ENCODE results near the gene PPFIBP1. TPM values are rescaled to one million over a fixed set of nuclear protein-coding genes. Genes with fewer than 3 reads are reported as not detected.

The PPFIBP1 gene
- total and polyA plus RNA-seq, 2 of the 13 experiments (the other 11 are each of a cell fraction or from before 2014, with no cell fraction given): 16.2 to 21.8 TPM

DNA sequence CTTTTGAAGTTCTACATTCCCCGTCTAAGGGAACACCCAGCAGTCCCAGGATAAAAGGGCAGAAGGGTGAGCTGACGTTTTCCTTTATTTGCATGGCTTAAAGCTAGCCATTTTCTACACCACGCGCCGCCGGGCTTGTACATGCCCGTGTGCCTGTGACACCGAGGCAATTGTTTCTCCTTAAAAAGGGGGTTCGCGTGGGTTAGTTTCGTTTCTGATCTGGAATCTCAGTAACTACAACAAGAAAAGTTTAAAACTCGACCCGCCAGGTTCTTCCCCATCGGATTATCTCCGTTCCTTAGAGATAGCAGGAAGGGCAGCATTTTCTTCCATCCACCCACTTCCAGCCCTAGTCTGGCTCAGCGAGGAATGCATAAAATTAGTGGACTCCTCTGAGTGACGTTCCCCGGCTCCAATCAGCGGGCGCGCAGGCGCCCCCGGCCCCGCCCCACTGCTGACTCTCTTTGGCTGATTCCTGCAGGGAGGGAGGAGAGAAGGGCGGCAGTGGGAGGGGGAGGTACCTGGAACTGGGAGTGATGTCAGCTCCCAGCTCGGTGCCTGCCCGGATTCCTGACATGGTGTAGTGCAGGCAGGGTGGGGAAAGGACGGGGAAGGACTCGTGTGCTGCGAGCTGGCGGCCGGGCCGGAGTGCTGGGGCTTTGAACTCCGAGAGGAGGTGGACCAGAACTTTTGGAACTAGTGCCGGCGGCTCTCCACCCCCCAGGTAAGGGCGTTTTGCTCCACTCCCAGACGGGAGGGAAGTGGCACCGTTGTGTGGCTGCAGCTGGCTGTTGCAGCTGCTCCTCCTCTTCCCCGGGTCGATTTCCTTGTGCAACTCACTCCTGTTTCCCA is at the start of gene PPFIBP1 (continued):
- peak; percentile 79 for TF ChIP-seq ZNF292 (CRISPR knock-in tag; IDR thresholded peaks at IDR 0.05; ENCODE audit: borderline replicate concordance, low read depth)
- TF ChIP-seq ZNF83 (CRISPR knock-in tag; IDR thresholded peaks at IDR 0.05; ENCODE audit: borderline replicate concordance): no peak
- no peak for TF ChIP-seq NCOA5 (CRISPR knock-in tag; IDR thresholded peaks at IDR 0.05)
- no peak for TF ChIP-seq ZNF841 (CRISPR knock-in tag; IDR thresholded peaks at IDR 0.05; ENCODE audit: borderline replicate concordance)
- no peak for TF ChIP-seq ZSCAN22 (CRISPR knock-in tag; IDR thresholded peaks at IDR 0.05)
- TF ChIP-seq MNT (IDR thresholded peaks at IDR 0.05): no peak
- TF ChIP-seq ZNF598 (CRISPR knock-in tag; IDR thresholded peaks at IDR 0.05; ENCODE audit: borderline replicate concordance): 0 out of 2 replicates have a peak, but pooled peaks have one; percentile 32
- TF ChIP-seq CREB1 (IDR thresholded peaks at IDR 0.05): peak; percentile 71
- TF ChIP-seq CREB1 (CRISPR knock-in tag; IDR thresholded peaks at IDR 0.05): peak; percentile 90
- TF ChIP-seq ZNF513 (CRISPR knock-in tag; conservative IDR thresholded peaks at IDR 0.05): no peak
- TF ChIP-seq, protein P1, sequence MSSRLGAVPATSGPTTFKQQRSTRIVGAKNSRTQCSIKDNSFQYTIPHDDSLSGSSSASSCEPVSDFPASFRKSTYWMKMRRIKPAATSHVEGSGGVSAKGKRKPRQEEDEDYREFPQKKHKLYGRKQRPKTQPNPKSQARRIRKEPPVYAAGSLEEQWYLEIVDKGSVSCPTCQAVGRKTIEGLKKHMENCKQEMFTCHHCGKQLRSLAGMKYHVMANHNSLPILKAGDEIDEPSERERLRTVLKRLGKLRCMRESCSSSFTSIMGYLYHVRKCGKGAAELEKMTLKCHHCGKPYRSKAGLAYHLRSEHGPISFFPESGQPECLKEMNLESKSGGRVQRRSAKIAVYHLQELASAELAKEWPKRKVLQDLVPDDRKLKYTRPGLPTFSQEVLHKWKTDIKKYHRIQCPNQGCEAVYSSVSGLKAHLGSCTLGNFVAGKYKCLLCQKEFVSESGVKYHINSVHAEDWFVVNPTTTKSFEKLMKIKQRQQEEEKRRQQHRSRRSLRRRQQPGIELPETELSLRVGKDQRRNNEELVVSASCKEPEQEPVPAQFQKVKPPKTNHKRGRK (CRISPR knock-in tag; IDR thresholded peaks at IDR 0.05): no peak
- no peak for TF ChIP-seq ZNF30 (CRISPR knock-in tag; IDR thresholded peaks at IDR 0.05)
- TF ChIP-seq ZNF382 (CRISPR knock-in tag; IDR thresholded peaks at IDR 0.05; ENCODE audit: borderline replicate concordance): no peak
- no peak for TF ChIP-seq NONO (IDR thresholded peaks at IDR 0.05)
- TF ChIP-seq NONO (CRISPR knock-in tag; conservative IDR thresholded peaks at IDR 0.05): peak; percentile 73
- no peak for TF ChIP-seq RARA (CRISPR knock-in tag; IDR thresholded peaks at IDR 0.05)
- TF ChIP-seq ZKSCAN5 (CRISPR knock-in tag; IDR thresholded peaks at IDR 0.05): peak; percentile 19; the same call in 1 of the 2 replicates
- TF ChIP-seq CENPBD1 (CRISPR knock-in tag; IDR thresholded peaks at IDR 0.05; ENCODE audit: borderline replicate concordance, low read depth): no peak
- TF ChIP-seq PHF21A (CRISPR knock-in tag; IDR thresholded peaks at IDR 0.05): no peak; the same call in 1 of the 2 replicates
